ENCODE results near the gene PTPRB.

Gene PTPRB

DNA sequence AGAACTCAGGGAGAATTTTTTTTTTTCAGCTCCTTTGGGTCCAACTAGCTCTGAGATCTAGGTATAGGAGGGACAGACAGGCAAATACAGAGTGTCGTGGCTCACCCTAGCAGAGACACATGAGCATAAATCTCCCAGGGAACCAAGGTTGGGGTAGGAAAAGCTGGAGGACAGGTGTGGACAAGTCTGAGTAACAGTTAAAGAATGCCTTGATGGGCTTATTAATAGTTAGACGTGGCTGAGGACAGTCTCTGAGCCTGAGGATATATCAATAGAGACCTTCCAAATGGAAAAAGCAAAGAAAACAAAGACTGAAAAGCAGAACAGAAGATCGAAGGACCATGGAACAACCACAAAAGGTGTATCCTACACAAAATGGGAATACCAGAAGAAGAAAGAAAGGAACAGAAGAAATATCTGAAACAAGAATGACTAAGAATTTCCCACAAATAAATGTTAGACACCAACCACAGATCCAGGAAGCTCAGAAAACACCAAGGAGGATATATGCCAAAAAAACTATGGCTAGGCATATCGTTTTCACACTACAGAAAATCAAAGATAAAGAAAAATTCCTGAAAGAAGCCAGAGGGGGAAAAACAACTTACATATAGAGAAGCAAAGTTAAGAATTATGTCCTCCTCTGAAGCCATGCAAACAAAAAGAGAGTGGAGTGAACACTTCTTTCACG lies 80.9 kb downstream of the PTPRB start:
- TF ChIP-seq GATA3 (IDR thresholded peaks at IDR 0.05; ENCODE audit: low read depth, low read length), result no peak
- no peak for TF ChIP-seq GATA2 (IDR thresholded peaks at IDR 0.05; ENCODE audit: low read depth, low read length)

DNA sequence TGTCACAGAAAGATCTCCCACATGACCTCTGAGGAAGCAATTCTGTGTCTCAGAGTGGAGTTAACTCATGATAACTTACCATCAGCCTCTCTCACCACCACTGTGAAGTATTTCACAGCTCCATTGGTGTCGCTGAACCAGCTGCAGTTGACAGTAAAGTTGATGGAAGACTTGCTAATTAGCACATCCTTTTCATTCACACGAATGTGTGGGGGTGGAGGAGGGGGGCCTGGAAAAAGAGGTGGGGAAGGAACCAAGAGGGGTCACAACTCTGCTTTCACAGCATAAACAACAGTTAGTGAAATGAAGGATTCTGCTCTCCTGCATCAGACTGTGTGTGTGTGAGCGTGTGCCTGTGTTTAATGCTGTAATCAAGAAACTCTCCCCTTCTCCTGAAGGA lies 82.1 kb downstream of the PTPRB start:
- no peak for TF ChIP-seq GATA3 (IDR thresholded peaks at IDR 0.05; ENCODE audit: low read depth, low read length)
- no peak for TF ChIP-seq GATA2 (IDR thresholded peaks at IDR 0.05; ENCODE audit: low read depth, low read length)

GRCh38 chr12:70553391-70553859 lies 83.8 kb downstream of the PTPRB start:
- no peak for TF ChIP-seq GATA3 (IDR thresholded peaks at IDR 0.05; ENCODE audit: low read depth, low read length)
- no peak for TF ChIP-seq GATA2 (IDR thresholded peaks at IDR 0.05; ENCODE audit: low read depth, low read length)

DNA sequence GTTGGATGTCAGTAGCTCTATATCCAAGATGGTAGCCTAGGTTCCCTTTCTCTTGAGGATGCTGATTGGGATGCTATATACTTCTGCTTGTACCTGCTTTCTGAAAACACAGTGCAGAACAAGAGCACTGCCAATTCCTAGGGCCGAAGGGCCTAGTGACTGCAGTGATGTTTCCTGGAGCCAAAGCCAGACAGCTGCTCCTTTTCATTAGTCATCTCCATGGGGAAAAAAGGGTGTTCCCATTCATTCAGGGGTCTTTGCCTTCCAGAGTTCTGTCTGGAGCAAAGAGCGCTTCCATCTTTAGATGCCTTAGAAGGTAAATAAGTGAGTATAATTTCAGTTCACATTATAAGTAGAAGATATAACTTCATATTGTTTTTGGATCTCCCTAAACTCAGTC lies 85.5 kb downstream of the PTPRB start:
- TF ChIP-seq GATA3 (IDR thresholded peaks at IDR 0.05; ENCODE audit: low read depth, low read length), result no peak
- TF ChIP-seq GATA2 (IDR thresholded peaks at IDR 0.05; ENCODE audit: low read depth, low read length), result no peak

DNA sequence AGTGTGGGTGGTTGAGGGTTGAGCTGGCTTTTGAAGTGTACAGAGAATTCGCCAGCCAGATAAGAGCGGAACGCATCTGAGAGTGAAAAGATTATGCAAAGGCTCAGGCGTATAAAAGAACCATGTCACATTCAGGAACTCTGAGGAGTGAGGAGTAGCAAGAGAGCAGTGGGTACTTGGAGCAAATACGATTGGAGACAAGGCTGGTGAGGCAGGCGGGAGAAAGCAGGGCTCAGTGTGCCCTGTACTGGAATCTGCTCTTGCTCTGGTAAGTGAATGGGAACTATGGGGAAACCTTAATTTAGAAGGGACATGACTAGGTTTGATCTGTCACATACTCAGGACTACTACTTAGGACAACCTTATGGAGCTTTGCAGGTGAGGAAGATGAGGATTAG lies 87.0 kb downstream of the PTPRB start:
- TF ChIP-seq GATA3 (IDR thresholded peaks at IDR 0.05; ENCODE audit: low read depth, low read length) (no peak), GATA2 (IDR thresholded peaks at IDR 0.05; ENCODE audit: low read depth, low read length) (no peak)

GRCh38 chr12:70549340-70550179 lies 87.7 kb downstream of the PTPRB start:
- no peak for TF ChIP-seq GATA3 (IDR thresholded peaks at IDR 0.05; ENCODE audit: low read depth, low read length)
- TF ChIP-seq GATA2 (IDR thresholded peaks at IDR 0.05; ENCODE audit: low read depth, low read length), result no peak

GRCh38 chr12:70543444-70543843 lies 93.8 kb downstream of the PTPRB start:
- TF ChIP-seq GATA2 (IDR thresholded peaks at IDR 0.05; ENCODE audit: low read depth, low read length) (no peak), GATA3 (IDR thresholded peaks at IDR 0.05; ENCODE audit: low read depth, low read length) (no peak)

DNA sequence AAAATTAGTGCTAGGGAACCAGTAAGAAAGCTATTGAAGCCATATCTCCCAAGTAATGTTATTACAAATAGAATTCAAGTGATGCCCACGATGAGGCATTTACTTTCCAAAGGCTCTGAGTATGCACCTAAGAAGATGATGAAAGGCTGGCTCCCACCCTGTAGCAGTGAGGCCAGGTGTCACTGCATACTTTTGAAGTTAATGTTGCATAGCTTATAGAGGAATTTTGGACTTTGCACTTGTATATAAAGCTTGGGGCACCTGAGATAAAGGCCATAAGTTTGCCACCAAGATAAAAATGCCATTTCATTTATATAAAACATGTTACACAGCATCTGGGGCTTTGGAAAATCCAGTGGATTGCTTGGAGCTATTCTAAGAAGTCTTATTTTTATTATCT lies 96.2 kb downstream of the PTPRB start:
- TF ChIP-seq GATA2 (IDR thresholded peaks at IDR 0.05; ENCODE audit: low read depth, low read length) (no peak), GATA3 (IDR thresholded peaks at IDR 0.05; ENCODE audit: low read depth, low read length) (no peak)

DNA sequence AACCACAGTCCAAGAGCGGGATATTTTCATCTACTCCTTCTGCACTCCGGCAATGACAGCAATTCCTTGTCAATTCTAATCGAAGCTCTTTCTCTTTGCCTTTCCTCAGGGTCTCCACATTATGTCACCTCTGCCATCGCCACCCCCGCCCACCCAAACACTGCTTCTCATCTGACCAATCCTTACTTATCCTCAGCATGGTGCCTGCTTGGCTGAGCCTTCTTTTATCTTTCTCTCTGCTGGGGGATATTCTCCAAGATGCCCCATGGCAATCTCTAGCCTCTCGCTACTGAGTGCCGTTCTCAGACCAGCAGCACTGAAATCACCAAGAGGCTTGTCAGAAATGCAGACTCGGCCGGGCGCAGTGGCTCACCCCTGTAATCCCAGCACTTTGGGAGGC lies 100.6 kb downstream of the PTPRB start:
- TF ChIP-seq GATA3 (IDR thresholded peaks at IDR 0.05; ENCODE audit: low read depth, low read length) (no peak), GATA2 (IDR thresholded peaks at IDR 0.05; ENCODE audit: low read depth, low read length) (no peak)

GRCh38 chr12:70535896-70536374 lies 101.3 kb downstream of the PTPRB start:
- no peak for TF ChIP-seq GATA2 (IDR thresholded peaks at IDR 0.05; ENCODE audit: low read depth, low read length)
- no peak for TF ChIP-seq GATA3 (IDR thresholded peaks at IDR 0.05; ENCODE audit: low read depth, low read length)

DNA sequence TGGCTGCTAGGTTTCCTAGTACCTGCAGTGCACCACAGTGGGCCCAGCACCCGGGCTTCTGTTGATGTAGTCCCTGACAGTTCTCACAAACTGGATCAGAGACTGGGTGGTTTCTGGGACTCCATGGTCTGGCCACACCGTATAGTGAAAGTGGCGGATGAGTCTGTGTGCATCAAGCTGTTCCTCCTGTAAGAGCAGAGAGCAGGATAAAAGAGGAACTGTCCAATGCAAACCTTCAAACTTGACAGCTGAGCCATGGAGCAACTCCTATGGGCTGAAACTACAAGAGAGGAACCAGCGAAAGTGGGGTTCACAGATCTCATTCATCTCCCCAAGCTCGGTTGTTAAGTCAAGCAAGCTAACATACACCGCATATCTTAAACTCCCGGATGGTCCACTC lies 102.8 kb downstream of the PTPRB start:
- no peak for TF ChIP-seq GATA3 (IDR thresholded peaks at IDR 0.05; ENCODE audit: low read depth, low read length)
- no peak for TF ChIP-seq GATA2 (IDR thresholded peaks at IDR 0.05; ENCODE audit: low read depth, low read length)

GRCh38 chr12:70529647-70530046 lies 107.6 kb downstream of the PTPRB start:
- TF ChIP-seq GATA3 (IDR thresholded peaks at IDR 0.05; ENCODE audit: low read depth, low read length), result no peak

DNA sequence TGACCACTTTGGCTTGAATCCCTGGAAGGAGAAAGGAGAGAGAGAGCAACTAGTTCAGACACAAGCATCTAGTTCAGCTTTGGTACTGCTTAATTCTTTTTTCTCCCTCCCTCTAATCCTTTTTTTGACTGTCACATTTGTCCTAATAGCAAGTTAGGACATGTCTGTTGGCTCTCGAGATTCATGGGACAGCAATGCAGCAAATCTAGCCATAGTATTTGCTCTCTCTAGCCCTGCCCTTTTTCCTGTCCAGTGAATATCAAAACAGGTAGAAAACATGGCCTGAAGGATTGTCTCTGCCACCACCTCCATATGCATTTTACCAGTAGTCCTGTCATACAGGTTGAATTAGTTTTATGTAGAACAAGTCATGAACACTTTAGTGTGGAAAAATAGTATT lies 116.4 kb downstream of the PTPRB start:
- no peak for TF ChIP-seq GATA3 (IDR thresholded peaks at IDR 0.05; ENCODE audit: low read depth, low read length)
- TF ChIP-seq GATA2 (IDR thresholded peaks at IDR 0.05; ENCODE audit: low read depth, low read length), result no peak

DNA sequence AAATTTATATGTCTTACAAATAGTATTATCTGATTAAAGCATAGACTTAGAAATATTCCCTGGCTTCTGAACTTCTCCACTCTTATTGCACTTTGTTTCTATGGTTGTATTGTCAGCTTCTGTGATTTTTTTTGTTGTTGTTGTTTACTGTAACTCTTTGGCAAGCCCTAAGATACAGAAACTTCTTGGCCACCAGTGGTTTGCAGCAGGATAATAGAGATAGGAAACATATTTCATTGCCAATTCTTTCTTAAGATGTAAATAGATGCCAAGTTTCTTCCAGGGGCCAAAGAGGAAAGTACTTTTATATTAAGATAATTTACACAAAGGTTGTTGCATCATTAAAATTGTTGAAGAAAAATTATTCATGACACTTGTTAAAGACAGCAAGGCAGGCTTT lies 123.8 kb downstream of the PTPRB start:
- no peak for TF ChIP-seq GATA3 (IDR thresholded peaks at IDR 0.05; ENCODE audit: low read depth, low read length)
- TF ChIP-seq GATA2 (IDR thresholded peaks at IDR 0.05; ENCODE audit: low read depth, low read length), result no peak

DNA sequence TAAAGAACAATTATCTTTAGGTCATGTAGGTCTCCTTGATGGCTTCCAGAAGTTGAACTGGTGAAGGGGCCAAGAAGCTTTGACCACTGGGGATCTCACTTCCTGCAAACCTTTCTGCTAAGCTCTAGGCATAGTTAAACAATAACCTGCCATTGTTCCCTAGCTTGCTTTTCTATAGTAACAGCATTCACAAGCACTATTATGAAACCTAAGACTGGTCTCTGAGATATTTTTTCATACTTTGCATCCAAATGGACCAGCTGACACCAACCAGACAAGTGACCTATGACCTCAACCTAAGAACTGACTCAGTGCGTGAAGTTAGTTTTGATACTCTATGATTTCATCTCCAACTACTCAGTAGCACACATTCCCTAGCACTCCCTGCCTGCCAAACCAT lies 129.1 kb downstream of the PTPRB start:
- TF ChIP-seq GATA2 (IDR thresholded peaks at IDR 0.05; ENCODE audit: low read depth, low read length) (no peak), GATA3 (IDR thresholded peaks at IDR 0.05; ENCODE audit: low read depth, low read length) (no peak)

All from SH-SY5Y (cell line).